Mesodermal cell (in vitro differentiated cells): ENCODE data around the gene THSD7B.
"Not testable (repeated sequence)": the region's sequence is repeated elsewhere in the genome, so short reads cannot be mapped to it uniquely, and the experiment has no call there.

ENCODE experiments used
- H3K27ac ChIP-seq: 2 replicates; pipeline ENCODE4 v1.7.0; 2013; ENCODE audit warnings: mild to moderate bottlenecking, low read depth, low read length, moderate library complexity; ENCODE audit not compliant: severe bottlenecking
- H3K36me3 ChIP-seq: 2 replicates; pipeline ENCODE4 v1.7.1; 2013; ENCODE audit warnings: mild to moderate bottlenecking, low read length, moderate library complexity; ENCODE audit not compliant: control insufficient read depth, insufficient read depth
- H3K4me1 ChIP-seq: one replicate; pipeline ENCODE4 v1.7.1; 2013; ENCODE audit warnings: mild to moderate bottlenecking, low read length; ENCODE audit not compliant: insufficient read depth, control insufficient read depth, poor library complexity, severe bottlenecking
- H3K4me3 ChIP-seq: 2 replicates; pipeline ENCODE4 v1.7.0; 2013; ENCODE audit warnings: low read length, control low read depth, mild to moderate bottlenecking; ENCODE audit not compliant: insufficient read depth, poor library complexity, severe bottlenecking; ENCODE audit errors: extremely low read depth
- H3K9me3 ChIP-seq: 2 replicates; pipeline ENCODE4 v1.7.1; 2013; ENCODE audit warnings: mild to moderate bottlenecking, low read length, moderate library complexity; ENCODE audit not compliant: control insufficient read depth
- WGBS, 2 experiments: methylation state at CpG; one replicate each; pipeline ENCODE4 v1.1.5; 2013; ENCODE audit warnings: missing lambda C conversion rate in 2 of 2; ENCODE audit not compliant: insufficient coverage in 2 of 2; 5-methylcytosine and 5-hydroxymethylcytosine counted together

THSD7B gene

GRCh38 chr2:137700250-137700649 lies 934.9 kb downstream of the THSD7B start:
- not testable (repeated sequence) for H3K27ac ChIP-seq, H3K9me3 ChIP-seq, H3K36me3 ChIP-seq, H3K4me1 ChIP-seq, H3K4me3 ChIP-seq
- no CpG with 5 or more reads among the region's 1 CpG for WGBS, 2 experiments

DNA sequence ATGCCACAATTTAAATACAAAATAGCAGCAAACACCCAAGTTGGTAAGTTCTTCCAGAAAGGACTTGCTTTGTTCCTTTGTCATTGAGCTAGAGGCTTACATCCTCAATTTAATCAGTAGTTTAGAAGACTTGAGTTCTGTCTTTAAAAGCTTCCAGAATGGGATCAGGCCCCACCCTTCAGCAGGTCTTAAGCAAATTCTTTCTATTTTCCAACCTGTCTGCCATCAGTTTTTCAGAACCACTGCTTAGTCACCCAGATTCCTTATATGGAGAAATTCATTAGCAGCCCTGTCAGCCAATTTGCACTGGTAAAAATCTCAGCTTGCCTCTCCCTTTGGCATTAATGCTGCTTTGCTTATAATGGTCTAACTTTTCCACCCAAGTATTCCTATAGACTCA lies 935.3 kb downstream of the THSD7B start:
- Histone ChIP-seq H3K4me3 (no peak overlapping the region), H3K9me3 (no peaks in the 10 kb centered on the region), H3K4me1 (no peaks in the 10 kb centered on the region), H3K27ac (no peak overlapping the region), H3K36me3 (no peaks in the 10 kb centered on the region)

GRCh38 chr2:137705296-137705695 lies 940.0 kb downstream of the THSD7B start:
- no peaks in the 10 kb centered on the region for H3K36me3 ChIP-seq
- H3K4me3 ChIP-seq, result no peak overlapping the region
- no peak overlapping the region for H3K27ac ChIP-seq
- no peaks in the 10 kb centered on the region for H3K4me1 ChIP-seq
- WGBS, 2 experiments, result 86% methylated on average over 2 of the region's 4 CpGs; no CpG with 5 or more reads in 1 of the 2 experiments
- no peaks in the 10 kb centered on the region for H3K9me3 ChIP-seq

- Histone ChIP-seq H3K27ac (no peak overlapping the region), H3K4me1 (no peaks in the 10 kb centered on the region), H3K4me3 (no peak overlapping the region), H3K9me3 (no peaks in the 10 kb centered on the region), H3K36me3 (no peaks in the 10 kb centered on the region)
- WGBS, 2 experiments, result 89 to 92% methylated on average over 10 to 13 of the region's 15 CpGs
Observed at GRCh38 chr2:137706786-137707613, 941.7 kb downstream of the THSD7B start.

- H3K36me3 ChIP-seq, result no peaks in the 10 kb centered on the region
- H3K4me3 ChIP-seq, result no peak overlapping the region
- H3K4me1 ChIP-seq, result no peaks in the 10 kb centered on the region
- no peaks in the 10 kb centered on the region for H3K9me3 ChIP-seq
- no peak overlapping the region for H3K27ac ChIP-seq
- WGBS, 2 experiments, result 92% methylated on average over 4 to 5 of the region's 5 CpGs
Observed at GRCh38 chr2:137708311-137708710, 943.0 kb downstream of the THSD7B start.

DNA sequence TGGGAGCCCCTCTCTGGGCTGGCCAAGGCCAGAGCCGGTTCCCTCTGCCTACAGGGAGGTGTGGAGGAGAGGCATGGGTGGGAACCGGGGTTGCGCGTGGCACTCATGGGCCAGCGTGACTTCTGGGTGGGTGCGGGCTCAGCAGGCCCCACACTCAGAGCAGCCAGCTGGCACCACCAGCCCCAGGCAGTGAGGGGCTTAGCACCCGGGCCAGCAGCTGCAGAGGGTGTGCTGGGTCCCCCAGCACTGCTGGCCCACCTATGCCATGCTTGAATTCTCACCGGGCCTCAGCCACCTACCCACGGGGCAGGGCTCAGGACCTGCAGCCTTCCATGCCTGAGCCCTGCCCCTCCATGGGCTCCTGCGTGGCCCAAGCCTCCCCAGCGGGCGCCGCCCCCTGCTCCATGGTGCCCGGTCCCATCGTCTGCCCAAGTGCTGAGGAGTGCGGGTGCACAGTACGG lies 950.4 kb downstream of the THSD7B start:
- no peaks in the 10 kb centered on the region for H3K9me3 ChIP-seq
- H3K4me3 ChIP-seq, result no peak overlapping the region
- no peaks in the 10 kb centered on the region for H3K36me3 ChIP-seq
- H3K27ac ChIP-seq, result no peak overlapping the region
- H3K4me1 ChIP-seq, result no peaks in the 10 kb centered on the region
- WGBS, 2 experiments, result 85 to 90% methylated on average over 14 to 17 of the region's 17 CpGs

- no peaks in the 10 kb centered on the region for H3K36me3 ChIP-seq
- 90 to 100% methylated on average over 2 of the region's 3 CpGs for WGBS, 2 experiments
- no peaks in the 10 kb centered on the region for H3K4me1 ChIP-seq
- H3K9me3 ChIP-seq, result no peaks in the 10 kb centered on the region
- H3K27ac ChIP-seq, result no peak overlapping the region
- H3K4me3 ChIP-seq, result no peak overlapping the region
Observed at GRCh38 chr2:137718786-137719185, 953.4 kb downstream of the THSD7B start.

GRCh38 chr2:137721733-137722132 lies 956.4 kb downstream of the THSD7B start:
- WGBS, 2 experiments, result no CpG with 5 or more reads among the region's 1 CpG
- no peaks in the 10 kb centered on the region for H3K9me3 ChIP-seq
- H3K27ac ChIP-seq, result no peak overlapping the region
- no peaks in the 10 kb centered on the region for H3K4me1 ChIP-seq
- H3K36me3 ChIP-seq, result no peaks in the 10 kb centered on the region
- H3K4me3 ChIP-seq, result no peak overlapping the region

DNA sequence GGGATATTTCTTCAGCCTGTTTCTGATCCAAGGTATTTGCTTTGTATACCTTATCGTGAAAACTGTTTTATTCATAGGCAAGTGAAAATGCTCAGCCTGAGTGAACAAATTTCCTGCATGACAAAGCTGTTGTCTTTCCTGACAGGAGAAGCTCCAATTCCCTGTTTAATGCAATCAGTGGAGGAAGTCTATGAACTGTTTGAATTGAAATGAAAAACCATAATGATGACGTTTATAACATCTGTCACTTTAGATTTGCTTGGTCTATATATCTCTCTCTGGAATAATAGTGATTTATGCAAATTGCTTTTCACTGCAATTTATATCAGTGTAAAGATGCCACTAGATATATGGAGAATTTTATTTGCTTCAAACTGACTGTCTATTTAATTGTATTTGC lies 959.6 kb downstream of the THSD7B start:
- Histone ChIP-seq H3K4me3 (no peak overlapping the region), H3K4me1 (no peaks in the 10 kb centered on the region), H3K36me3 (no peaks in the 10 kb centered on the region), H3K27ac (no peak overlapping the region), H3K9me3 (no peaks in the 10 kb centered on the region)
- 63 to 78% methylated on average over 1 of the region's 2 CpGs for WGBS, 2 experiments
